GM23248 (cell line): Measurements from ENCODE around the gene DRP2. TPM values are rescaled to one million over a fixed set of nuclear protein-coding genes. Genes with fewer than 3 reads are reported as not detected.
"Not testable (repeated sequence)": the region's sequence is repeated elsewhere in the genome, so short reads cannot be mapped to it uniquely, and the experiment has no call there.

Experiments used
- DNase-seq: peaks from one replicate; pipeline ENCODE4 v3.0.0-alpha.2; 2015
- H2AFZ ChIP-seq: fragments of 200-600 bp; sonication (generic); 2 replicates; pipeline ENCODE4 v1.6.1; 2016; ENCODE audit warnings: antibody characterized with exemption
- H3F3A ChIP-seq: fragments of 200-600 bp; sonication (generic); 2 replicates; pipeline ENCODE4 v1.6.1; 2016; ENCODE audit warnings: mild to moderate bottlenecking, antibody characterized with exemption, mixed run types; ENCODE audit not compliant: insufficient read depth
- H3K27ac ChIP-seq: fragments of 200-600 bp; sonication (generic); 2 replicates; pipeline ENCODE4 v1.5.1; 2016; ENCODE audit warnings: mild to moderate bottlenecking
- H3K27me3 ChIP-seq: fragments of 200-600 bp; sonication (generic); replicated peaks from 2 replicates; pipeline ENCODE4 v1.6.1; 2016; ENCODE audit warnings: mild to moderate bottlenecking; ENCODE audit not compliant: insufficient read depth
- H3K36me3 ChIP-seq: fragments of 200-600 bp; sonication (generic); 2 replicates; pipeline ENCODE4 v1.6.1; 2016; ENCODE audit warnings: low read depth, mild to moderate bottlenecking
- H3K4me1 ChIP-seq: fragments of 200-600 bp; sonication (generic); 2 replicates; pipeline ENCODE4 v1.6.1; 2016; ENCODE audit warnings: mild to moderate bottlenecking; ENCODE audit not compliant: insufficient read depth
- H3K4me2 ChIP-seq: fragments of 200-600 bp; sonication (generic); one replicate; pipeline ENCODE4 v1.6.1; 2016; ENCODE audit warnings: mild to moderate bottlenecking; ENCODE audit not compliant: unreplicated experiment
- H3K4me3 ChIP-seq: fragments of 200-600 bp; sonication (generic); 2 replicates; pipeline ENCODE4 v1.5.1; 2016; ENCODE audit warnings: mild to moderate bottlenecking
- H3K79me2 ChIP-seq: fragments of 200-600 bp; sonication (generic); 2 replicates; pipeline ENCODE4 v1.6.1; 2016; ENCODE audit warnings: mild to moderate bottlenecking; ENCODE audit not compliant: insufficient read depth
- H3K9ac ChIP-seq: fragments of 200-600 bp; sonication (generic); 2 replicates; pipeline ENCODE4 v1.6.1; 2016; ENCODE audit warnings: mild to moderate bottlenecking
- H3K9me2 ChIP-seq: fragments of 200-600 bp; sonication (generic); 2 replicates; pipeline ENCODE4 v1.6.1; 2016; ENCODE audit warnings: mixed run types, mild to moderate bottlenecking, moderate library complexity; ENCODE audit not compliant: insufficient read depth
- H3K9me3 ChIP-seq: fragments of 200-600 bp; sonication (generic); one replicate; pipeline ENCODE4 v1.6.1; 2017; ENCODE audit warnings: low read depth
- H4K20me1 ChIP-seq: fragments of 200-600 bp; sonication (generic); 2 replicates; pipeline ENCODE4 v1.6.0; 2016; ENCODE audit not compliant: insufficient read depth
- EZH2 ChIP-seq: fragments of 200-600 bp; sonication (generic); IDR thresholded peaks from 2 replicates; pipeline ENCODE4 v1.6.1; 2018; ENCODE audit warnings: antibody characterized with exemption, mild to moderate bottlenecking; ENCODE audit not compliant: insufficient read depth, poor library complexity, severe bottlenecking
- EZH2phosphoT487 ChIP-seq: fragments of 200-600 bp; sonication (generic); IDR thresholded peaks from 2 replicates; pipeline ENCODE4 v1.6.1; 2018; ENCODE audit warnings: antibody characterized with exemption, moderate library complexity, mild to moderate bottlenecking, low read depth; ENCODE audit not compliant: insufficient read depth
- WGBS, 2 experiments: methylation state at CpG; one replicate each; pipeline ENCODE4 v1.1.6; 2015 to 2017; ENCODE audit warnings: low lambda C conversion rate in 2 of 2, low coverage in 1 of 2; ENCODE audit errors: missing lambda C conversion rate in 2 of 2; 5-methylcytosine and 5-hydroxymethylcytosine counted together
- in situ Hi-C: fragments of 300-500 bp; cut with MboI; formaldehyde crosslinking; loops from 2 replicates; pipeline ENCODE4 v1.15.0; 2020
- polyA plus RNA-seq: library from polyadenylated mRNA; unstranded; fragments of >200 nt; fragmentation: Nextera tagmentation; extraction: Ambion mirVana; gene quantifications from 2 replicates; pipeline ENCODE4 v1.2.1, GENCODE V29; 2016
- small RNA-seq: library from RNA; depleted of rRNA; stranded (forward); fragments of <200 nt; gene quantifications from one replicate; pipeline ENCODE3, GENCODE V24; 2014; ENCODE audit warnings: low read depth, low replicate concordance
- total RNA-seq: library from RNA; depleted of rRNA; stranded (reverse); fragments of >200 nt; shearing (Covaris generic); gene quantifications from 2 replicates; pipeline ENCODE4 v1.2.3, GENCODE V29; 2014; rRNA removed

The DRP2 gene
- total and polyA plus RNA-seq, 2 experiments from 2014 or later: 0.21 to 0.22 TPM

- H3K9ac ChIP-seq: no peak overlapping the region
- no peaks in the 10 kb centered on the region for H3K9me3 ChIP-seq
- 0 to 3% methylated on average over 2 of the region's 2 CpGs for WGBS, 2 experiments
- H3K27me3 ChIP-seq: no peaks in the 10 kb centered on the region
- no peaks in the 10 kb centered on the region for H3F3A ChIP-seq
- no peaks in the 10 kb centered on the region for H4K20me1 ChIP-seq
- no peak overlapping the region for H3K4me2 ChIP-seq
- H2AFZ ChIP-seq: no peak overlapping the region
- in situ Hi-C loops: no loop called here
- no peaks in the 10 kb centered on the region for H3K9me2 ChIP-seq
- H3K4me1 ChIP-seq: no peaks in the 10 kb centered on the region
- H3K4me3 ChIP-seq: no peak overlapping the region
- TF ChIP-seq EZH2: no peak
- TF ChIP-seq EZH2phosphoT487: no peak
- peak; percentile 49 for DNase-seq
- H3K36me3 ChIP-seq: no peaks in the 10 kb centered on the region
- H3K79me2 ChIP-seq: no peaks in the 10 kb centered on the region
- no peak overlapping the region for H3K27ac ChIP-seq
Measured at GRCh38 chrX:101287402-101287801, 67.8 kb downstream of the DRP2 start.

- no peak for TF ChIP-seq EZH2
- TF ChIP-seq EZH2phosphoT487: no peak
- Histone ChIP-seq H3K36me3 (no peaks in the 10 kb centered on the region), H3K79me2 (no peaks in the 10 kb centered on the region), H3K4me2 (peak within 1 kb of the TSS; percentile 57), H3K27ac (no peak within 1 kb of the TSS), H3K4me3 (peak within 1 kb of the TSS; percentile 53), H3K4me1 (no peaks in the 10 kb centered on the region), H3K27me3 (no peaks in the 10 kb centered on the region), H3K9ac (no peak within 1 kb of the TSS), H3K9me2 (no peaks in the 10 kb centered on the region), H3K9me3 (no peaks in the 10 kb centered on the region), H2AFZ (peak within 1 kb of the TSS; percentile 80), H3F3A (no peaks in the 10 kb centered on the region), H4K20me1 (no peaks in the 10 kb centered on the region)
- in situ Hi-C loops: no loop called here
- 30 to 34% methylated on average over 14 to 21 of the region's 75 CpGs for WGBS, 2 experiments
- DNase-seq: peak; percentile 29
Measured at GRCh38 chrX:101290957-101291603, 71.5 kb downstream of the DRP2 start, which contains the start of gene TAF7L. TAF7L (minus strand) TSS chrX:101291334; CDS start chrX:101287543, 3,791 bp downstream.

- H3F3A ChIP-seq, H3K9me2 ChIP-seq, H3K36me3 ChIP-seq, H3K4me2 ChIP-seq, H4K20me1 ChIP-seq, H3K79me2 ChIP-seq, H3K4me1 ChIP-seq, H2AFZ ChIP-seq, H3K27ac ChIP-seq, DNase-seq, in situ Hi-C loops, H3K27me3 ChIP-seq, H3K9me3 ChIP-seq, H3K9ac ChIP-seq, H3K4me3 ChIP-seq: not testable (repeated sequence)
- WGBS, 2 experiments: 83 to 85% methylated on average over 3 of the region's 3 CpGs
Measured at GRCh38 chrX:101295603-101296002, 76.0 kb downstream of the DRP2 start.

- Histone ChIP-seq H3K9me2 (no peaks in the 10 kb centered on the region), H3K4me1 (no peaks in the 10 kb centered on the region), H3F3A (no peaks in the 10 kb centered on the region), H3K4me2 (no peak overlapping the region), H3K4me3 (no peak overlapping the region), H3K27ac (no peak overlapping the region), H3K9me3 (no peaks in the 10 kb centered on the region), H2AFZ (no peak overlapping the region), H3K27me3 (no peaks in the 10 kb centered on the region), H3K79me2 (no peaks in the 10 kb centered on the region), H4K20me1 (no peaks in the 10 kb centered on the region), H3K9ac (no peak overlapping the region), H3K36me3 (no peaks in the 10 kb centered on the region)
- no peak for DNase-seq
- in situ Hi-C loops: no loop called here
- no peak for TF ChIP-seq EZH2phosphoT487
- TF ChIP-seq EZH2: no peak
- 79 to 95% methylated on average over 1 of the region's 1 CpG for WGBS, 2 experiments
Measured at GRCh38 chrX:101303790-101304189, 84.2 kb downstream of the DRP2 start.

Small RNA genes lying within 50 kb of the gene (small RNA-seq; reads per million reads assigned to genes)
- not detected for gene Z70280.1

Other genes starting within 250 kb of the DRP2 start
- gene TRMT2B, start 167.7 kb upstream of the DRP2 start, total RNA-seq: 12.9 and 16.9 TPM in 2 replicates
- 8.3 and 8.5 TPM in 2 replicates for gene TRMT2B, start 167.7 kb upstream of the DRP2 start, polyA plus RNA-seq
- gene TMEM35A, start 140.9 kb upstream of the DRP2 start, total RNA-seq: 0.32 and 0.76 TPM in 2 replicates
- 0.37 and 0.56 TPM in 2 replicates for gene TMEM35A, start 140.9 kb upstream of the DRP2 start, polyA plus RNA-seq
- 9.6 and 11.8 TPM in 2 replicates for gene CENPI, start 121.6 kb upstream of the DRP2 start, total RNA-seq
- 2.5 and 2.6 TPM in 2 replicates for gene CENPI, start 121.6 kb upstream of the DRP2 start, polyA plus RNA-seq
- 0.25 and 0.43 TPM in 2 replicates for gene TAF7L, start 71.5 kb downstream of the DRP2 start, total RNA-seq
- 0.23 and 0.53 TPM in 2 replicates for gene TAF7L, start 71.5 kb downstream of the DRP2 start, polyA plus RNA-seq
- gene TIMM8A, start 129.0 kb downstream of the DRP2 start, total RNA-seq: 1.9 and 14.9 TPM in 2 replicates
- gene TIMM8A, start 129.0 kb downstream of the DRP2 start, polyA plus RNA-seq: 15.7 and 18.5 TPM in 2 replicates
- gene BTK, start 166.4 kb downstream of the DRP2 start, total RNA-seq: not detected in 2 replicates
- 0.23 TPM in 1 of 2 replicates, not detected in the other for gene BTK, start 166.4 kb downstream of the DRP2 start, polyA plus RNA-seq
- gene RPL36A, start 171.2 kb downstream of the DRP2 start, total RNA-seq: 240 and 757 TPM in 2 replicates
- gene RPL36A, start 171.2 kb downstream of the DRP2 start, polyA plus RNA-seq: 295 and 331 TPM in 2 replicates
- 27.1 and 36.6 TPM in 2 replicates for gene GLA, start 188.1 kb downstream of the DRP2 start, total RNA-seq
- gene GLA, start 188.1 kb downstream of the DRP2 start, polyA plus RNA-seq: 20.4 and 26.6 TPM in 2 replicates
- 53.1 and 59.0 TPM in 2 replicates for gene HNRNPH2, start 188.4 kb downstream of the DRP2 start, total RNA-seq
- gene HNRNPH2, start 188.4 kb downstream of the DRP2 start, polyA plus RNA-seq: 97.8 and 99.7 TPM in 2 replicates